ENCODE data around the gene GPX1. TPM values are rescaled to one million over a fixed set of nuclear protein-coding genes. Genes with fewer than 3 reads are reported as not detected.
"Not testable (repeated sequence)": the region's sequence is repeated elsewhere in the genome, so short reads cannot be mapped to it uniquely, and the experiment has no call there.

Gene GPX1
- total RNA-seq, 6 experiments from 2014 or later, result 359 to 607 (median 548) TPM

DNA sequence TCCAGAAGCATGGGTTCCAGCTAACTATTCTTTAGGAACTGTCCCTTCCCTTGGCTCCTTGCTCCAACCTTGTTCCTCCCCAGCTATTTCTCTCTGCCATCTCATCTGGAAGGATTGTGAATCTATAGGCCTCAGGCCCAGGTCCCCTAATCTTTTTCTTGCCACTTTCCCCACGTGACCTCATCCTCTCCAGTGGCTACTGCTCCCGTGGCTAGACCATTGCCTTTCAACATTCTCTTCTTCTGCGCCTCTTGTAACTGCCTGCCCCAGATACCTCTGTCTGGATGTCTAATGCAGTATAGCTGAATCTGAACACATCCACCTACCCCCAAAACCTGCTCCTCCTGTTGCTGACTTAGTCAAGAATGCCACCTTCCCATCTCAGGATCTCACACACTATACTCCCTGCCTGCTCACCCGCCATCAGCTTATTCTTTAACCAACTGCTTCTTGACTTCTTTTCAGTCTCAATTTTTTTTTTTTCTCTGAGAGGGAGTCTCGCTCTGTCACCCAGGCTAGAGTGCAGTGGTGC is 5.2 kb downstream of the GPX1 start:
- peaks cover 14% of the 10 kb centered on the region for H3K27me3 Mint-ChIP-seq (ENCODE audit: insufficient read depth)
- H3K4me1 Mint-ChIP-seq (ENCODE audit: low read depth), result peaks cover 47% of the 10 kb centered on the region
- TF ChIP-seq, protein P1, sequence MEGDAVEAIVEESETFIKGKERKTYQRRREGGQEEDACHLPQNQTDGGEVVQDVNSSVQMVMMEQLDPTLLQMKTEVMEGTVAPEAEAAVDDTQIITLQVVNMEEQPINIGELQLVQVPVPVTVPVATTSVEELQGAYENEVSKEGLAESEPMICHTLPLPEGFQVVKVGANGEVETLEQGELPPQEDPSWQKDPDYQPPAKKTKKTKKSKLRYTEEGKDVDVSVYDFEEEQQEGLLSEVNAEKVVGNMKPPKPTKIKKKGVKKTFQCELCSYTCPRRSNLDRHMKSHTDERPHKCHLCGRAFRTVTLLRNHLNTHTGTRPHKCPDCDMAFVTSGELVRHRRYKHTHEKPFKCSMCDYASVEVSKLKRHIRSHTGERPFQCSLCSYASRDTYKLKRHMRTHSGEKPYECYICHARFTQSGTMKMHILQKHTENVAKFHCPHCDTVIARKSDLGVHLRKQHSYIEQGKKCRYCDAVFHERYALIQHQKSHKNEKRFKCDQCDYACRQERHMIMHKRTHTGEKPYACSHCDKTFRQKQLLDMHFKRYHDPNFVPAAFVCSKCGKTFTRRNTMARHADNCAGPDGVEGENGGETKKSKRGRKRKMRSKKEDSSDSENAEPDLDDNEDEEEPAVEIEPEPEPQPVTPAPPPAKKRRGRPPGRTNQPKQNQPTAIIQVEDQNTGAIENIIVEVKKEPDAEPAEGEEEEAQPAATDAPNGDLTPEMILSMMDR (IDR thresholded peaks at IDR 0.05), result no peak
- H3K9me3 Mint-ChIP-seq, result no peaks in the 10 kb centered on the region
- DNase-seq, result no peak
- H3K4me3 Mint-ChIP-seq, result peak overlapping the region; percentile 0; the same call in 1 of the 2 replicates
- H3K27ac Mint-ChIP-seq, result peak overlapping the region; percentile 88
- H3K36me3 Mint-ChIP-seq (ENCODE audit: low read depth), result peaks cover 21% of the 10 kb centered on the region

DNA sequence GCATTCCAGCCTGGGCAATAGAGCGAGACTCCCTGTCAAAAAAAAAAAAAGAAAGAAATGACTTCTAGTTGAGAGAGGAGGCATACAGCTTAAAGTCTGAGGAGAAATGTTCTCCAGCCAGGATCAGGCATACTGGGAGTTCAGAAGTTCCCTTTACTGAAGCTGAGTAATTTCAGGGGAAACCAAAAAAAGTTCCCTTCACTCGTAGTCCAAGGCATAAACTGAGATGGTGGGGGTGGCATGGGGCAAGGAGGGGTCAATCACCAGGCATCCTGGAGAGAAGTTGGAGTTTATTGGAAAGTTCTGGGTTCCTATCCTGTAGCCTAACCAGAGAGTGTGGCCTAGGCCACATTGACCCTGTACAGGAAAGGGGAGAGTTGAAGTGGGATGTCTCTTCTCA is 5.9 kb downstream of the GPX1 start:
- Mint-ChIP-seq H3K4me3 (peak overlapping the region; percentile 33), H3K27ac (peak overlapping the region; percentile 88), H3K36me3 (ENCODE audit: low read depth) (peaks cover 17% of the 10 kb centered on the region), H3K9me3 (no peaks in the 10 kb centered on the region), H3K27me3 (ENCODE audit: insufficient read depth) (peaks cover 9% of the 10 kb centered on the region), H3K4me1 (ENCODE audit: low read depth) (peaks cover 49% of the 10 kb centered on the region)
- no peak for DNase-seq
- TF ChIP-seq, protein P1 (IDR thresholded peaks at IDR 0.05), result no peak

DNA sequence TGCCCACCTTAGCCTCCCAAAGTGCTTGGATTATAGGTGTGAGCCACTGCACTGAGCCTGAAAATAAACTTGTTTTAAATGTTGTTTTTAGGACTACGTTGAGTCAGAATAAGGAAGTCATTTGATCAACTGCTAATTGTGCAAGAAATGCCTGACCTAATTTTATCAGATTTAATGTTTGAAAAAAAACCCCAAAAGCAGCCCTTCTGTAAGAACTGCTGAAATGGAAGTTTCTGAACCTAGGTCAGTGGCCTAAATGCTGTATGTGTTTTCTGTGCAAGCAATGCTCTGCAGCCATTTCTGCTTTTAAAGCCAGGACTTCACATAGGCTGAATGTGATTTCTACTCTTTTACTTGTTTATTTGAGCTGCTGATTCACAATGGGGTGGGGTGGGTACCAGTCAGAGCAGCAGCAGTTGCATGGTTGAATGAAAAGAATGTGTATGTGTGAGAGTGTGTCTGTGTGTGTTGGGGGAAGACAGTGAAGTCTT is 6.6 kb downstream of the GPX1 start:
- DNase-seq, result peak; percentile 89
- TF ChIP-seq, protein P1 (IDR thresholded peaks at IDR 0.05), result no peak
- peaks cover 11% of the 10 kb centered on the region for H3K36me3 Mint-ChIP-seq (ENCODE audit: low read depth)
- peaks cover 53% of the 10 kb centered on the region for H3K4me1 Mint-ChIP-seq (ENCODE audit: low read depth)
- peak overlapping the region; percentile 88 for H3K27ac Mint-ChIP-seq
- no peaks in the 10 kb centered on the region for H3K9me3 Mint-ChIP-seq
- H3K4me3 Mint-ChIP-seq, result peak overlapping the region; percentile 33
- peaks cover 9% of the 10 kb centered on the region for H3K27me3 Mint-ChIP-seq (ENCODE audit: insufficient read depth)

DNA sequence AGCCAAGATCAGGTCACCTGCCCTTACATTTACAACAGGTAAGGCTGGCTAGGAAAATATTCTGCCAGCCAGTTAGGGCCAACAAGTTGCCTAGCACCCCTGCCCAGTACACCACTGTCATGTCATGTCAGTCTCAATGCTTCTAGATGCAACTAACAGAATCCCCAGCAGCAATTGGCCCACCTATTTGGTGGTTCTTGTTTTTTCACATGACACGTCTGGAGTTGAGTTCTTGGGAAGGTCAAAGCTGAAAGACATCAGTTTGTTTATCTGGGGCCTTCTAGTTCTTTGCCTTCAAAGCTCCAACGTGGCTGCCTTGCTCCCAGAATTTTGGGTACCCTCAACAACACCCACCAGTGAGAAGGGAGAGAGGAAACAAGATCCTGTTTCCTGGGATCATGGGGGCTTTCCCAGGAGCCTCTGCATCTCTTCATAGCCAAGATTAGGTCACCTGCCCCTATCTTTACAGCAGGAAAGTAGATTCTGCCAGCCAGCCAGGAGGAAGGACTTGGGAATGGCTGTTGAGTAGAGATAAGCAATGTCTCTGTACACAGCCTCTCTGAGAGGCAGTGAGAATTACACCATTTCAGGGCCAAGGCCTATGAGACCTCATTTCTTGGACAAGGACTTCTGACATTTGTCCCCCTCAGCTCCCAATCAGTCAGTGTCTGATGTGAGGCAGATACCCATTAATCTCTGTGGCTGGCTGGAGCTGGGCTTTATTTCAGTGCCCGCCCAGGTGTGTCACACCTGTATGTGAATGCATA is 8.6 kb downstream of the GPX1 start:
- H3K27ac Mint-ChIP-seq, result no peak overlapping the region
- no peak overlapping the region for H3K4me3 Mint-ChIP-seq
- no peaks in the 10 kb centered on the region for H3K9me3 Mint-ChIP-seq
- H3K36me3 Mint-ChIP-seq (ENCODE audit: low read depth), result peaks cover 4% of the 10 kb centered on the region; the same call in 1 of the 2 replicates
- peaks cover 60% of the 10 kb centered on the region for H3K4me1 Mint-ChIP-seq (ENCODE audit: low read depth)
- TF ChIP-seq, protein P1 (IDR thresholded peaks at IDR 0.05), result no peak
- DNase-seq, result no peak
- H3K27me3 Mint-ChIP-seq (ENCODE audit: insufficient read depth), result peaks cover 9% of the 10 kb centered on the region

DNA sequence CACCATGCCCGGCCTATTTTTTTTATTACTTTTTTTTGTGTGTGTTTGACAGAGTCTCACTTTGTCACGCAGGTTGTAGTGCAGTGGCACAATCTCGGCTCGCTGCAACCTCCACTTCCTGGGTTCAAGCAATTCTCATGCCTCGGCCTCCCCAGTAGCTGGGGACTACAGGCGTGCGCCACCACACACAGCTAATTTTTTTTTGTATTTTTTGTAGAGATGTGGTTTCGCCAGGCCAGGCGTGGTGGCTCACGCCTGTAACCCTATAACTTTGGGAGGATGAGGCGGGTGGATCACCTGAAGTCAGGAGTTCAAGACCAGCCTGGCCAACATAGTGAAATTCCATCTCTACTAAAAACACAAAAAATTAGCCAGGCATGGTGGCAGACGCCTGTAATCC is 9.8 kb downstream of the GPX1 start:
- not testable (repeated sequence) for H3K36me3 Mint-ChIP-seq (ENCODE audit: low read depth); H3K4me3 Mint-ChIP-seq; H3K27ac Mint-ChIP-seq; DNase-seq; H3K27me3 Mint-ChIP-seq (ENCODE audit: insufficient read depth); H3K9me3 Mint-ChIP-seq
- H3K4me1 Mint-ChIP-seq (ENCODE audit: low read depth), result peaks cover 51% of the 10 kb centered on the region

DNA sequence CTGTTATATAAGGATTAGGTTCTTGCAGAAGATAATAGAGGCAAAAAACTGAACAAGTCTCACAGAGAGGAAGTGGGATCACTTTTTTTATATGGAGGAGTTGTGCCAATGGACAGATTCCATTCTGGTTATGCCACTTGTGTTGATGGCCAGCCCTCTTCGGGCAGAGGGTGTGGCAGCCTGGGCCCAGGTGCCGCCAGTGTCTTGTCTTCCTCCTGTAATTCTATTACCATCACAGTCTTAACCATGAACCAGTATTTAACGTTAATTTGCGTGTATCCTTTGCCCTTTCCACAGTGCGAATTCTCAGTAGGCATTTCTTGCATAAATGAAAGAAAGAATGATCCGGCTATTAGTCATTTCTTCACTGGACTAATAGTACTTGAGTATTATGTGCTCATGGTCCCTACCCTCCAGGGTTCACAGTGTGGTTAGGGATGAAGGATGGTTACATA is 11.3 kb downstream of the GPX1 start:
- peaks cover 1% of the 10 kb centered on the region; the same call in 1 of the 2 replicates for H3K27me3 Mint-ChIP-seq (ENCODE audit: insufficient read depth)
- H3K4me3 Mint-ChIP-seq, result no peak overlapping the region
- H3K9me3 Mint-ChIP-seq, result no peaks in the 10 kb centered on the region
- TF ChIP-seq, protein P1 (IDR thresholded peaks at IDR 0.05), result no peak
- peak overlapping the region; percentile 78 for H3K27ac Mint-ChIP-seq
- peak; percentile 45 for DNase-seq
- no peaks in the 10 kb centered on the region for H3K36me3 Mint-ChIP-seq (ENCODE audit: low read depth)
- peaks cover 35% of the 10 kb centered on the region for H3K4me1 Mint-ChIP-seq (ENCODE audit: low read depth)

Data from HFFc6 (cell line).